ENCODE results near the gene RCBTB1. TPM values are rescaled to one million over a fixed set of nuclear protein-coding genes. Genes with fewer than 3 reads are reported as not detected.

RCBTB1 gene
- total and polyA plus RNA-seq, 2 donors (not counting 3 experiments of a cell fraction or from before 2014, with no cell fraction given): 12.1 to 23.8 TPM

- H3K79me2 ChIP-seq (ENCODE audit: control insufficient read depth, insufficient read depth, low read length): no peaks in the 10 kb centered on the region
- H4K20me1 ChIP-seq (replicated peaks; ENCODE audit: control insufficient read depth, extremely low read depth, insufficient read depth, low read length): no peaks in the 10 kb centered on the region
- CTCF ChIA-PET: interaction anchor here (0.7 to 2.3 kb wide), 4 partner anchors 9 to 320 kb away, joined by 3 to 8 read pairs (median 6); no protein-coding TSS in a partner anchor
- H3K36me3 ChIP-seq (ENCODE audit: control insufficient read depth in 2 of 2, extremely low read depth in 1 of 2, insufficient read depth in 2 of 2, low read length in 2 of 2): no peaks in the 10 kb centered on the region
- peaks cover 15% of the 10 kb centered on the region for H3K4me1 ChIP-seq (ENCODE audit: control insufficient read depth, extremely low read depth, insufficient read depth, low read length)
- intact Hi-C loops (cut with micrococcal nuclease): loop anchor here (1.0 kb wide), 2 partner anchors 14 to 33 kb away; no protein-coding TSS in a partner anchor
- peak overlapping the region; percentile 49 for H3K9ac ChIP-seq (replicated peaks; ENCODE audit: extremely low read depth, insufficient read depth, low read length)
- no peak for TF ChIP-seq MAX (IDR thresholded peaks at IDR 0.05; ENCODE audit: insufficient read depth, insufficient read length)
- TF ChIP-seq POLR2A (IDR thresholded peaks at IDR 0.05; ENCODE audit: low read depth, low read length): no peak
- no peak for TF ChIP-seq MYC (IDR thresholded peaks at IDR 0.05; ENCODE audit: low read depth, low read length)
- TF ChIP-seq GATA2 (IDR thresholded peaks at IDR 0.05; ENCODE audit: insufficient read depth, insufficient read length, low read depth, low read length): no peak
- TF ChIP-seq EZH2 (IDR thresholded peaks at IDR 0.05; ENCODE audit: borderline replicate concordance, low read depth, low read length, severe bottlenecking): no peak
- no peak for TF ChIP-seq CTCF (IDR thresholded peaks at IDR 0.05; ENCODE audit: extremely low read depth in 1 of 2, insufficient read depth in 1 of 2, low read depth in 1 of 2, low read length in 2 of 2)
- no peak for TF ChIP-seq POLR2AphosphoS5 (IDR thresholded peaks at IDR 0.05; ENCODE audit: insufficient read depth, low read depth, low read length)
- TF ChIP-seq JUN (IDR thresholded peaks at IDR 0.05; ENCODE audit: borderline replicate concordance, insufficient read depth, insufficient read length, low read depth): no peak
- no peak for TF ChIP-seq FOS (IDR thresholded peaks at IDR 0.05; ENCODE audit: borderline replicate concordance, insufficient read depth, low read length)
- dilution Hi-C loops (cut with MboI; ENCODE audit: extremely low pct_ligation_motif_present, low sequenced_read_pairs): no loop called here
- peak overlapping the region in 1 of 3 experiments; percentile 2 for H3K4me3 ChIP-seq (replicated peaks in 1 of 3; ENCODE audit: insufficient read depth in 1 of 3, low read depth in 1 of 3, low read length in 3 of 3)
- POLR2A ChIA-PET: no interaction called here
- DNase-seq (ENCODE audit: low read depth, low spot score) (no peak), FAIRE-seq (no peak)
- no TSS peak for BruUV-seq (replicated peaks)
- peak overlapping the region; percentile 79 for H3K27ac ChIP-seq (ENCODE audit: insufficient read depth, low read depth, low read length)
- H2AFZ ChIP-seq (ENCODE audit: low read depth, low read length): peak overlapping the region; percentile 84
- H3K9me1 ChIP-seq (replicated peaks; ENCODE audit: control insufficient read depth, extremely low read depth, insufficient read depth, low read length): no peaks in the 10 kb centered on the region
- peak overlapping the region; percentile 59 for H3K4me2 ChIP-seq (ENCODE audit: insufficient read depth, low read length)
- H3K27me3 ChIP-seq (ENCODE audit: control insufficient read depth in 2 of 2, insufficient read depth in 2 of 2, low read length in 2 of 2): no peaks in the 10 kb centered on the region
- no peaks in the 10 kb centered on the region for H3K9me3 ChIP-seq (replicated peaks; ENCODE audit: control insufficient read depth, insufficient read depth, low read length)
Observed at GRCh38 chr13:49616676-49617065, 31.3 kb upstream of the RCBTB1 start.
